LNCaP clone FGC (cell line): ENCODE results near the gene DDC.

Source experiments
- DNase-seq: peaks from one replicate; pipeline ENCODE4 v3.0.0-alpha.2; 2011; ENCODE audit warnings: low read depth
- H3K4me3 ChIP-seq: 2 replicates; pipeline ENCODE4 v1.5.1; 2011; ENCODE audit warnings: mild to moderate bottlenecking, low read depth, low read length, control low read depth
- TF ChIP-seq, protein P1 (sequence below): IDR thresholded peaks from 2 replicates; pipeline ENCODE4 v1.5.1; 2012; ENCODE audit warnings: mild to moderate bottlenecking; ENCODE audit not compliant: control insufficient read depth, insufficient read depth; ENCODE audit errors: extremely low read depth

Gene DDC, protein sequence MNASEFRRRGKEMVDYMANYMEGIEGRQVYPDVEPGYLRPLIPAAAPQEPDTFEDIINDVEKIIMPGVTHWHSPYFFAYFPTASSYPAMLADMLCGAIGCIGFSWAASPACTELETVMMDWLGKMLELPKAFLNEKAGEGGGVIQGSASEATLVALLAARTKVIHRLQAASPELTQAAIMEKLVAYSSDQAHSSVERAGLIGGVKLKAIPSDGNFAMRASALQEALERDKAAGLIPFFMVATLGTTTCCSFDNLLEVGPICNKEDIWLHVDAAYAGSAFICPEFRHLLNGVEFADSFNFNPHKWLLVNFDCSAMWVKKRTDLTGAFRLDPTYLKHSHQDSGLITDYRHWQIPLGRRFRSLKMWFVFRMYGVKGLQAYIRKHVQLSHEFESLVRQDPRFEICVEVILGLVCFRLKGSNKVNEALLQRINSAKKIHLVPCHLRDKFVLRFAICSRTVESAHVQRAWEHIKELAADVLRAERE

DNA sequence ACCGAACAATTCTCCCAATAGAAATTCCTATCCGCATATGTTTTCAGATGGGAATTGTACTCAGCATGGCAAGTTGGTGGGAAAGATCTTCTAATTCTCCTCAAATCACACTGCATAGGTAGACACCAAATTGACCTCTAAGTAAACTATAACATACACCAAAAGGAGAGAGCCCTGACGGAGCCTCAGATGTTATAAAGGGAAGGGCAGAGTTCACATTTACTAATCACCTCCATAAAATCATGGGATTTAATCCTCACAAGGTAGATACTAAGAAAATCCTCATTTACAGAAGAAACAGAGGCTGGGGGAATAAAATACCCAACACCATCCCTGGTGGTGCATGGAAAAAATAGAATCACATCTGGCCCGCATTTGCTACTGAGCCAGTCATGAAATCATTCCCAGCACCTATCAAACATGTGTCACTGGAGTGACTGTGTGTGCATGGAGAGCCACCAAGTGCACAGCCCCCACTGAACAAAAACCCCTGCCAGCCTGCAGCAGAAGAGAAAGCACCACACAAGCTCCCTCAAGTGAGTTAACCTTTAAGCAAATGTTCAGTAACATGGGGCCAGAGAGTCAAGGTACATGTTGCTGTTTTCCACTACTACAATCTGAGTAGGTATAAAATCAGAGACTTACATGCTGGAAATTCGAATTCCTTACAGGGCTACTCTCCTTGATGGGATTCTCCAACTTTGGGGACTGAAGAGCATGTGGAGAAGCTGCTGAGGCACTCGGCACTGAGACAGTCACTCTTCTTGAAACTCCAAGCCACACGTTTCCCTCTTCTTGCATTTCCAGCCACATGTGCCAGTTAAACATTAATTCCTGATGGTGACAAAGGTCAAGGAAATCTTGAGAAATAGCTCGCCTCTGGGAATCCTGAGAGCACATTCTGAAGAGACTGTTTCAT is at the start of gene DDC:
TSS of gene DDC (minus strand) at position 766 of the 919 bp plus-strand sequence. CDS start 21,320 bp downstream, outside the sequence.
- TF ChIP-seq, protein P1, sequence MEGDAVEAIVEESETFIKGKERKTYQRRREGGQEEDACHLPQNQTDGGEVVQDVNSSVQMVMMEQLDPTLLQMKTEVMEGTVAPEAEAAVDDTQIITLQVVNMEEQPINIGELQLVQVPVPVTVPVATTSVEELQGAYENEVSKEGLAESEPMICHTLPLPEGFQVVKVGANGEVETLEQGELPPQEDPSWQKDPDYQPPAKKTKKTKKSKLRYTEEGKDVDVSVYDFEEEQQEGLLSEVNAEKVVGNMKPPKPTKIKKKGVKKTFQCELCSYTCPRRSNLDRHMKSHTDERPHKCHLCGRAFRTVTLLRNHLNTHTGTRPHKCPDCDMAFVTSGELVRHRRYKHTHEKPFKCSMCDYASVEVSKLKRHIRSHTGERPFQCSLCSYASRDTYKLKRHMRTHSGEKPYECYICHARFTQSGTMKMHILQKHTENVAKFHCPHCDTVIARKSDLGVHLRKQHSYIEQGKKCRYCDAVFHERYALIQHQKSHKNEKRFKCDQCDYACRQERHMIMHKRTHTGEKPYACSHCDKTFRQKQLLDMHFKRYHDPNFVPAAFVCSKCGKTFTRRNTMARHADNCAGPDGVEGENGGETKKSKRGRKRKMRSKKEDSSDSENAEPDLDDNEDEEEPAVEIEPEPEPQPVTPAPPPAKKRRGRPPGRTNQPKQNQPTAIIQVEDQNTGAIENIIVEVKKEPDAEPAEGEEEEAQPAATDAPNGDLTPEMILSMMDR = no peak
- DNase-seq = no peak
- H3K4me3 ChIP-seq = no peak within 1 kb of the TSS

DNA sequence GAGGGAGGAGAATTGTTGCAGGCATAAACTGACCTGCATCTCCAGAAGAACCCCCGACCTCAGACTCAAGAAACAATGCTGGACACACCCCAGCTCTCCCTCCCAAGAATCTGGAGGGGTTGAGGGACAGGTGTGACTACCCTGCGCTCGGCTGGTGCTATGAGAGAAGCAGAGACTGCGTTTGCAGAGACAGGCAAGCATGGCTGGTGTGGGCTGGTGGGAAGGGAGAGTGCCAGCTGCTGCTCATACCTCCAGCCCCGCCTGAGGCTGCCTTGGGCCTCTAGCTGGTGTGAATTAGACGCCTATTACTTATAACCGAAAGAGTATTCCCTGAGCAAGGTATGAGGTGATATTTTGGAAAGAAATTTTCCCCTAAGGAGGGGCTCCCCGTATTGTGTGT is 48.3 kb upstream of the DDC start:
- TF ChIP-seq, protein P1 = no peak
- H3K4me3 ChIP-seq = no peak overlapping the region
- DNase-seq = no peak

DNA sequence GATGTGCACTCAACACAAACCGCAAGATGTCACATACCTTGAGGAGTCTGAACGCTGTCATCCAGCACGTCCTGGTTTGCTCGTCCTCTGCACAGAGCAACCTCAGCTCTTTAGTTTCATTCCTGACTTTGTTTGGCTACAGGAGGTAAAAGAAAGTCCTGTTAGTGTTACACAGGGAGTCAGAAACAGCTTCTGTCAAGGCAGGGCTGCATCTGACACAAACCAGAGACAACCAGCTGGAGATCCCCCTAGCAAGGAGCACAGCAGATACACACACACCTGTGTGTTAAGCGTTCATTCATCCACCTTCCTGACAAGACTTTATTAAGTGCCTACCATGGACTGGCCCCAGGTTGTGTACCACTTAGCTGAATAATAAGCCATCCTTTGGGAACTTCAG is 47.5 kb upstream of the DDC start:
- no peak for DNase-seq
- H3K4me3 ChIP-seq = no peak overlapping the region
- TF ChIP-seq, protein P1 = no peak

DNA sequence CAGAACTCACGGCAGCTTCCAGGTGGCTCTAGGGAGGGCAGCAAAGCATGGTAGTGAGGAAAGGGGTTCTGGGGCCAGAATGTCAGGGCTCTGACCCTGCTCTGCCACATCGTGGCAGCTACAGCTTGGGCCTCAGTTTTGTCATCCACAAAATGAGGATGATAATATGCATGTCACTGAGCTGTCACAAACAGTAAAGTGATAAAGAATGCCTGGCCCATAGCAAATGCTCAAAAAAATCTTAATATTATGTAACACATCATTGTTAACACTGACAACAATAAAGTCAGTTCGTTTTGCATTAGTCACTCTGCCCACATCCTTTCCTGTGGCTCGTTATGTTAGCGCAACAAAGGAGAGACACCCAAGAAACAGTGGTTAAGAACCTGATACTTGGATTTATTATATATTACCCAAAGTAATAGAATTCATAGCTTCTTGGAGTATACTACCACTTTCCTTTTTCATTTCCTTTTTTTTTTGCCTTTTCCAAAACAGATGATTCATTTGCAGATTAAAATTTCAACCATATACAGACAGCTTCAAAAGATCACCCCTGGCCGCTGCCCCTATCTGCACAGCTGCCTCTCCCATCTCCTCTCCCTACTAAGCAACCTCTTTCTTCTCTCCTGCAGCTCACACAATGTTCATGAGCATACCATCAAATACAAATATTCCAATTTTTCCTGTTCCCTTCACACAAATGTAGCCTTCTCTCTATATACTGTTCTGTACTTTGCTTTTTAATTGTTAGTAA is 45.5 kb upstream of the DDC start:
- TF ChIP-seq, protein P1 = no peak
- H3K4me3 ChIP-seq = no peak overlapping the region
- DNase-seq = no peak

DNA sequence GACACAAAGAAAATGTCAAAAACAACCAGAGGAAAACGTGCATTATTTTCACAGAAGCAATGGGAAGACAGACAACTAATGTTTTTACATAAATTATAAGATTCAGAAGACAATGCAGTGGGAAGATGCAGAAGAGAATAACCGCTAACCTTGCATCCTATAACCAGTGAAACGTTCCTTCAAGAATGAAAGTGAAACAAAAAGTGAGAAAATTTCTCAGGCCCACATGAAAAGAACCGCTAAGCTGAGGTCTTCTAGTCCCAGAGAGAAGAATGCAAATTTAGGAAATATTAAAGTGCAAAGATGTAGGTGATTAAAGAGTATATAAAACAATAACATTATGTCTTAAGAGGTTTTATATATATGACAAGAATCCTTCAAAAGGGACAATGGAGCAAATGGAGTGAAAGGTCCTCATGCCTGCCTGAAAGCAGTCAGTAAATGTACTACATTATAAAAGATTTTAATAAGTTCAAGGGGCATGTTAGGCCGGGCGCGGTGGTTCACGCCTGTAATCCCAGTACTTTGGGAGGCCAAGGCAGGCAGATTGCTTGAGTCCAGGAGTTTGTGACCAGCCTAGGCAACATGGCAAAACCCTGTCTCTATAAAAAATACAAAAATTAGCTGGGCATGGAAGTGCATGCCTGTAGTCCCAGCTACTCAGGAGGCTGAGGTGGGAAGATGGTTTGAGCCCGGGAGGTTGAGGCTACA is 43.1 kb upstream of the DDC start:
- H3K4me3 ChIP-seq = no peak overlapping the region
- DNase-seq = no peak
- TF ChIP-seq, protein P1 = no peak
